ENCODE results near the gene CMTR1. TPM values are rescaled to one million over a fixed set of nuclear protein-coding genes. Genes with fewer than 3 reads are reported as not detected.
A peak's percentile ranks its signal among the peaks of the same experiment; 100 is the strongest.

CMTR1 gene
- total RNA-seq, 1 donor = 30.7 TPM

GRCh38 chr6:37512400-37513011 lies 79.5 kb downstream of the CMTR1 start:
- DNase-seq (ENCODE audit: low read depth) = no peak
- TF ChIP-seq CTCF (IDR thresholded peaks at IDR 0.05; ENCODE audit: insufficient read depth, low read length) = no peak
- no peak overlapping the region for H3K4me3 ChIP-seq (ENCODE audit: low read depth, low read length)

- no peak for DNase-seq (ENCODE audit: low read depth)
- H3K4me3 ChIP-seq (ENCODE audit: low read depth, low read length) = no peak overlapping the region
- TF ChIP-seq CTCF (IDR thresholded peaks at IDR 0.05; ENCODE audit: insufficient read depth, low read length) = no peak
Measured at GRCh38 chr6:37513155-37513554, 80.1 kb downstream of the CMTR1 start.

GRCh38 chr6:37513576-37513975 lies 80.6 kb downstream of the CMTR1 start:
- H3K4me3 ChIP-seq (ENCODE audit: low read depth, low read length) = no peak overlapping the region
- no peak for TF ChIP-seq CTCF (IDR thresholded peaks at IDR 0.05; ENCODE audit: insufficient read depth, low read length)
- no peak for DNase-seq (ENCODE audit: low read depth)

- no peak for TF ChIP-seq CTCF (IDR thresholded peaks at IDR 0.05; ENCODE audit: insufficient read depth, low read length)
- no peak overlapping the region for H3K4me3 ChIP-seq (ENCODE audit: low read depth, low read length)
- peak; percentile 41 for DNase-seq (ENCODE audit: low read depth)
Measured at GRCh38 chr6:37514321-37514771, 81.3 kb downstream of the CMTR1 start.

- TF ChIP-seq CTCF (IDR thresholded peaks at IDR 0.05; ENCODE audit: insufficient read depth, low read length) = no peak
- DNase-seq (ENCODE audit: low read depth) = no peak
- H3K4me3 ChIP-seq (ENCODE audit: low read depth, low read length) = no peak overlapping the region
Measured at GRCh38 chr6:37514837-37515236, 81.8 kb downstream of the CMTR1 start.

- H3K4me3 ChIP-seq (ENCODE audit: low read depth, low read length) = no peak overlapping the region
- TF ChIP-seq CTCF (IDR thresholded peaks at IDR 0.05; ENCODE audit: insufficient read depth, low read length) = no peak
- no peak for DNase-seq (ENCODE audit: low read depth)
Measured at GRCh38 chr6:37515712-37516075, 82.7 kb downstream of the CMTR1 start.
